HG03103 (cell line): Measurements from ENCODE around the gene ARSA.
A peak's percentile ranks its signal among the peaks of the same experiment; 100 is the strongest.

Experiments
- ATAC-seq: cut with Tn5 transposase; IDR thresholded peaks from one replicate; pipeline ENCODE4 v1.9.1; 2021; ENCODE audit warnings: low read depth; ENCODE audit not compliant: unreplicated experiment

Gene ARSA

DNA sequence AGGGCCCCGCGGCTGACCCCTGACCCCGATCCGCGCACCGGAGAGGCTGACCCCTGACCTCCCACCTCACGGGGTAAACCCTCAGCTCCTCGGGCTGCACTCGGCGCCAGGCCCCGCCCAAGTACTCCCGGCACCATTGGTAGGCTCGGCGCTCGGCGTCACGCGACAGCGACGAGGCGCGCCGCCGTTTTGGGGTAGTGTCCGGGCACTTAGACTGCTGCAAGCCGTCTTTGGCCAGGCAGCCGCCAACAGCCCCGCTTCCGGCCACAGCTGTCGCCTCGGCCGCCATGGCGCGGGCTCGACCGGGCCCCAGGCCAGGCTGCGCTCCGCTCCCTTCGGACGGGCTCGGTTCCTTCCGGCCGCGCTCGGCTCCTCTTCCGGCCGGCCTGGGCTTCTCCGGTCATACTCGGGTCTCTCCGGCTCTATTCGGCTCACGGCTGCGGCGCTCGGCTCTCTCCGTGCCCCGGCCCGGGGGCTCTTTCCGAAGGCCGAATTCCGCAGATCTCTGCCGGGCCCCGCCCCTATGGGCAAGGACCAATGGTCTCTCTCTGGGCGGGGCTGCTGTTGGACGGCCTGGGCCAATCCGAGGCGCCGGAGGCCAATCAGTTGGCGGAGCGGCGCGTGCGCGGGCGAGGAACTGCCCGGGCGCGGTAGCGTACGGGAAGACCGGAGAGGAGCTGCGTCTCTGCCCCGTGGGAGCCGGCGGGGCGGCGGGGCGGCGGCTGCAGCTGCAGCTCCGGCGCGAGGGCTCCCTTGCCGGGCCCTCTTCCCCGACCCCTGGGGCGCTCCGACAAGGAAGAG lies 45.3 kb downstream of the ARSA start, which contains the start of gene CHKB:
TSS of gene CHKB (minus strand) at position 357 of the 801 bp plus-strand sequence. CDS start at position 289, 68 bp downstream.
- peak; percentile 95 for ATAC-seq

- ATAC-seq, result peak; percentile 5
Observed at GRCh38 chr22:50581950-50582492, 45.9 kb downstream of the ARSA start.

- no peak for ATAC-seq
Observed at GRCh38 chr22:50581031-50581949, 46.7 kb downstream of the ARSA start.

GRCh38 chr22:50579752-50580151 lies 48.2 kb downstream of the ARSA start:
- no peak for ATAC-seq

DNA sequence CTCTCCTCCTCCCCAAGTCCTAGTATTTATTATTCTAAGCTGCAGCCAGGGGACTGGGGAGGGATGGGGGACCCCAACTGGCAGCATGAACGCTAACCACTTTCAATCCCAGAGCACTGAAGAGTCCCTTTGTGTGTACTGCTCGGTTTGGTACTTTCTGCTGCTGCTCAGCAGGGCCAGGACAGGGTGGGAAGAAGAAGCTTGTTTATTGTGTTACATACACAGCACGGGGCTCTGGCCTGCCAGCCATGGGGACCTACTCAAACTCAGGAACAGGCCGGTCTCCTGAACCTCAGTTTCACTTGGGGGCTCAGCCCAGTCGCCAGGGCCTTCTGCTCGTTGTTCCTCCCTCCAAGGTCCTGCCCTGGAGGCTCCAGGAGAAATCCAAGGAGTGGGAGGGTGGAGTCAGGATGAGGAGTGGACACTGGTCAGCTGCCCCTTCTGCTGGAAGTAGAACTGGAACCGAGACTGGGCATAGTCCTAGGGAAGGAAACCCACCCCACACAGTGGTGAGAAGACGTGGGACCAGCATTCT lies 49.1 kb downstream of the ARSA start:
- ATAC-seq, result no peak

- ATAC-seq, result no peak
Observed at GRCh38 chr22:50577987-50578775, 49.8 kb downstream of the ARSA start, which contains the start of gene CPT1B. CPT1B (minus strand) TSS chr22:50578427; CDS start chr22:50577915, 512 bp downstream.

GRCh38 chr22:50577697-50577986 lies 50.3 kb downstream of the ARSA start:
- no peak for ATAC-seq

- no peak for ATAC-seq
Observed at GRCh38 chr22:50576806-50577696, 50.9 kb downstream of the ARSA start.

DNA sequence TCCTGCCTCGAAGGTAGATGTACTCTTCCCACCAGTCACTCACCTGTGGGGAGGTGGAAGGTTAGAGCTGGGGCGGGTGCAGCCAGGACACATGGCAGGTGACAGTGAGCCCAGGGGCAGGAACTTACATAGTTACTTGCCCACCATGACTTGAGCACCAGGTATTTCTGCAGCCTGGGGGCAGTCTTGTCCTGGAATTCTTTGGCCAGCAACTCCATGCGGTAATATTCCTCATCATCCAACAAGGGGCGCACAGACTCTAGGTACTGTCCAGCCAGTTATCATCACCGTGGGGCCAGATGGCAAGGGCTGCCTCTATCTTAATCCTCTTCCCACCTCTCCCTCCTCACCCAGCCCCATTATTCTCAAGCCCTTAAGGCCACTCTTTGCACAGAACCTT lies 51.9 kb downstream of the ARSA start:
- ATAC-seq, result no peak

GRCh38 chr22:50575426-50575941 lies 52.5 kb downstream of the ARSA start:
- ATAC-seq, result no peak
